ENCODE measurements around the gene CRTAC1. TPM values are rescaled to one million over a fixed set of nuclear protein-coding genes. Genes with fewer than 3 reads are reported as not detected.

The CRTAC1 gene
- total and polyA plus RNA-seq, 9 of the 15 experiments (the other 6 are each of a cell fraction or from before 2014, with no cell fraction given), result not detected

GRCh38 chr10:97836446-97836845, 194.0 kb downstream of the CRTAC1 start:
- H3K4me2 ChIP-seq (ENCODE audit: insufficient read depth, low read length), result no peak overlapping the region
- CTCF ChIA-PET (ENCODE audit: low intra/inter-chr PET ratio), result no interaction called here
- intact Hi-C loops (cut with micrococcal nuclease), result no loop called here
- no peak for TF ChIP-seq MTF1 (CRISPR knock-in tag; IDR thresholded peaks at IDR 0.05; ENCODE audit: borderline replicate concordance)
- no peak for TF ChIP-seq RHOXF2B (CRISPR knock-in tag; conservative IDR thresholded peaks at IDR 0.05)
- TF ChIP-seq ZNF280A (IDR thresholded peaks at IDR 0.05; ENCODE audit: low read depth, partially characterized antibody), result no peak
- no peak for TF ChIP-seq LARP7 (IDR thresholded peaks at IDR 0.05)
- TF ChIP-seq POLR2H (tag; IDR thresholded peaks at IDR 0.05; ENCODE audit: low read depth), result no peak
- no peak for TF ChIP-seq RNF2 (IDR thresholded peaks at IDR 0.05)
- no peak for TF ChIP-seq PTRF (tag; IDR thresholded peaks at IDR 0.05)
- TF ChIP-seq HDAC1 (IDR thresholded peaks at IDR 0.05), result no peak
- TF ChIP-seq TCF3 (CRISPR knock-in tag; IDR thresholded peaks at IDR 0.05), result no peak
- TF ChIP-seq EP300 (IDR thresholded peaks at IDR 0.05; ENCODE audit: low read length), result no peak
- TF ChIP-seq ZNF740 (CRISPR knock-in tag; IDR thresholded peaks at IDR 0.05), result no peak
- no peak for TF ChIP-seq ZNF740 (tag; IDR thresholded peaks at IDR 0.05)
- TF ChIP-seq ZNF778 (CRISPR knock-in tag; IDR thresholded peaks at IDR 0.05), result no peak
- no peak for TF ChIP-seq ARID1B (IDR thresholded peaks at IDR 0.05)
- TF ChIP-seq C11orf30 (IDR thresholded peaks at IDR 0.05; ENCODE audit: low read depth), result no peak
- no peak for TF ChIP-seq SAP30 (IDR thresholded peaks at IDR 0.05; ENCODE audit: borderline replicate concordance, insufficient read depth, low read depth, low read length, poor library complexity, severe bottlenecking)
- TF ChIP-seq SMAD2 (IDR thresholded peaks at IDR 0.05; ENCODE audit: low read depth, low read length), result no peak
- no TSS peak for BruUV-seq (replicated peaks)
- H3K79me2 ChIP-seq (ENCODE audit: control insufficient read depth, insufficient read depth, low read length), result no peaks in the 10 kb centered on the region
- no peaks in the 10 kb centered on the region for H3K36me3 ChIP-seq (ENCODE audit: control insufficient read depth, insufficient read depth, low read length)
- H3K4me1 ChIP-seq (replicated peaks in 1 of 2; ENCODE audit: control insufficient read depth in 2 of 2, insufficient read depth in 2 of 2, low read length in 2 of 2), result peaks cover 7 to 13% of the 10 kb centered on the region in 2 experiments; a peak in 4 of 5 replicates
- no peaks in the 10 kb centered on the region for H3K9me1 ChIP-seq (ENCODE audit: control insufficient read depth, insufficient read depth, low read length)
- no peak overlapping the region for H3K4me3 ChIP-seq
- ATAC-seq, result no peak
- in situ Hi-C loops (cut with MboI), result no loop called here
- no peaks in the 10 kb centered on the region for H4K20me1 ChIP-seq (replicated peaks; ENCODE audit: control insufficient read depth, insufficient read depth, low read length)
- peaks cover 0 to 12% of the 10 kb centered on the region in 2 experiments; a peak in 3 of 5 replicates for H3K27me3 ChIP-seq (ENCODE audit: control insufficient read depth in 2 of 2, insufficient read depth in 2 of 2, low read length in 2 of 2)
- no peaks in the 10 kb centered on the region for H3K9me3 ChIP-seq (replicated peaks; ENCODE audit: control insufficient read depth, insufficient read depth, low read depth, low read length)
- H2AFZ ChIP-seq (ENCODE audit: low read depth, low read length), result no peak overlapping the region
- POLR2A ChIA-PET, result no interaction called here
- no peak for FAIRE-seq
- no peak for DNase-seq (ENCODE audit: extremely low read depth in 1 of 4, low spot score in 3 of 4)
- no peak overlapping the region for H3K9ac ChIP-seq (ENCODE audit: insufficient read depth in 1 of 2, low read depth in 2 of 2, low read length in 2 of 2)
- no peak overlapping the region for H3K27ac ChIP-seq (ENCODE audit: extremely low read depth, low read depth, low read length)
- 6% methylated on average over 2 of the region's 2 CpGs for whole genome bisulfite sequencing (ENCODE audit: insufficient coverage, low coverage, missing lambda C conversion rate)
